Neural cell (in vitro differentiated cells): ENCODE data around the gene CDK3. TPM values are rescaled to one million over a fixed set of nuclear protein-coding genes. Genes with fewer than 3 reads are reported as not detected.

Experiments
- H2AFZ ChIP-seq: fragments of 200-600, 300-800 bp; sonication (generic), shearing (Covaris generic); 2 replicates; pipeline ENCODE4 v1.6.0; 2014; ENCODE audit warnings: low read depth, mild to moderate bottlenecking, antibody characterized with exemption, low read length, moderate library complexity
- H3F3A ChIP-seq: fragments of 200-600 bp; shearing (Covaris generic); 2 replicates; pipeline ENCODE4 v1.6.1; 2016; ENCODE audit warnings: mild to moderate bottlenecking, moderate library complexity, mixed read lengths, antibody characterized with exemption, low read length; ENCODE audit not compliant: insufficient read depth, poor library complexity, severe bottlenecking
- H3K27ac ChIP-seq: fragments of 200-600, 300-800 bp; sonication (generic), shearing (Covaris generic); 2 replicates; pipeline ENCODE4 v1.5.1; 2014; ENCODE audit warnings: mild to moderate bottlenecking, low read length, moderate library complexity
- H3K27me3 ChIP-seq: fragments of 300-800, 200-600 bp; sonication (generic), shearing (Covaris generic); 2 replicates; pipeline ENCODE4 v1.6.0; 2014; ENCODE audit warnings: mild to moderate bottlenecking, low read depth, low read length, moderate library complexity; ENCODE audit not compliant: insufficient read depth
- H3K36me3 ChIP-seq: fragments of 300-800, 200-600 bp; sonication (generic), shearing (Covaris generic); 2 replicates; pipeline ENCODE4 v1.5.1; 2014; ENCODE audit warnings: mild to moderate bottlenecking, antibody characterized with exemption, low read length, moderate library complexity; ENCODE audit not compliant: insufficient read depth
- H3K4me2 ChIP-seq: fragments of 300-800, 200-600 bp; sonication (generic), shearing (Covaris generic); 2 replicates; pipeline ENCODE4 v1.6.0; 2014; ENCODE audit warnings: mild to moderate bottlenecking, low read length
- H3K4me3 ChIP-seq: fragments of 300-800, 200-600 bp; sonication (generic), shearing (Covaris generic); 2 replicates; pipeline ENCODE4 v1.5.1; 2014; ENCODE audit warnings: mild to moderate bottlenecking, low read length, moderate library complexity
- H3K79me2 ChIP-seq: fragments of 200-600 bp; shearing (Covaris generic); replicated peaks from 2 replicates; pipeline ENCODE4 v1.6.0; 2014; ENCODE audit warnings: mild to moderate bottlenecking, low read length, moderate library complexity; ENCODE audit not compliant: insufficient read depth
- H3K9ac ChIP-seq: fragments of 300-800, 200-600 bp; sonication (generic), shearing (Covaris generic); 2 replicates; pipeline ENCODE4 v1.6.1; 2016; ENCODE audit warnings: mild to moderate bottlenecking, low read length, mixed read lengths
- H3K9me2 ChIP-seq: fragments of 200-600 bp; shearing (Covaris generic); 2 replicates; pipeline ENCODE4 v1.6.1; 2016; ENCODE audit warnings: mild to moderate bottlenecking, low read length, mixed read lengths; ENCODE audit not compliant: insufficient read depth
- H3K9me3 ChIP-seq: fragments of 200-600, 300-800 bp; sonication (generic), shearing (Covaris generic); 2 replicates; pipeline ENCODE4 v1.6.1; 2016; ENCODE audit warnings: mild to moderate bottlenecking, mixed run types, low read length, moderate library complexity, mixed read lengths
- H4K20me1 ChIP-seq: fragments of 200-600 bp; shearing (Covaris generic); 2 replicates; pipeline ENCODE4 v1.6.1; 2016; ENCODE audit warnings: mild to moderate bottlenecking, mixed run types; ENCODE audit not compliant: insufficient read depth
- CTCF ChIP-seq: fragments of 450-650 bp; IDR thresholded peaks from 2 replicates; pipeline ENCODE4 v1.5.1; 2014; ENCODE audit warnings: antibody characterized with exemption, mild to moderate bottlenecking, moderate library complexity; ENCODE audit not compliant: poor library complexity, severe bottlenecking
- EP300 ChIP-seq: fragments of 450-650 bp; conservative IDR thresholded peaks from 2 replicates; pipeline ENCODE4 v1.6.1; 2014; ENCODE audit warnings: antibody characterized with exemption, mild to moderate bottlenecking, moderate library complexity; ENCODE audit not compliant: poor library complexity, severe bottlenecking
- EZH2 ChIP-seq: fragments of 200-600, 300-800 bp; shearing (Covaris generic), sonication (generic); IDR thresholded peaks from 2 replicates; pipeline ENCODE4 v1.6.1; 2014; ENCODE audit warnings: antibody characterized with exemption, low read length, borderline replicate concordance, mild to moderate bottlenecking; ENCODE audit not compliant: insufficient read depth, poor library complexity, severe bottlenecking
- MXI1 ChIP-seq: fragments of 450-650 bp; conservative IDR thresholded peaks from 2 replicates; pipeline ENCODE4 v1.6.1; 2014; ENCODE audit warnings: antibody characterized with exemption, mild to moderate bottlenecking; ENCODE audit not compliant: poor library complexity, severe bottlenecking
- POLR2AphosphoS5 ChIP-seq: IDR thresholded peaks from 2 replicates; pipeline ENCODE4 v1.6.1; 2012
- RAD21 ChIP-seq: fragments of 450-650 bp; conservative IDR thresholded peaks from 2 replicates; pipeline ENCODE4 v1.6.1; 2014; ENCODE audit warnings: antibody characterized with exemption, mild to moderate bottlenecking, moderate library complexity
- REST ChIP-seq: IDR thresholded peaks from 2 replicates; pipeline ENCODE4 v1.6.1; 2012; ENCODE audit warnings: borderline replicate concordance
- SMC3 ChIP-seq: fragments of 450-650 bp; conservative IDR thresholded peaks from 2 replicates; pipeline ENCODE4 v1.6.1; 2014; ENCODE audit warnings: antibody characterized with exemption, mild to moderate bottlenecking, moderate library complexity; ENCODE audit not compliant: poor library complexity
- TAF1 ChIP-seq: IDR thresholded peaks from 2 replicates; pipeline ENCODE4 v1.6.1; 2012; ENCODE audit warnings: low read depth
- polyA plus RNA-seq: library from polyadenylated mRNA; depleted of rRNA; stranded (reverse); fragments of >200 nt; gene quantifications from 2 replicates; pipeline ENCODE4 v1.2.3, GENCODE V29; 2014

CDK3 gene
- polyA plus RNA-seq, 1 donor from 2014 or later: 29.2 TPM

GRCh38 chr17:76017481-76018339 is 17.1 kb downstream of the CDK3 start:
- Histone ChIP-seq H3K79me2 (no peaks in the 10 kb centered on the region), H3K27ac (no peak overlapping the region), H3K9me2 (no peaks in the 10 kb centered on the region), H3K4me3 (no peak overlapping the region), H3K36me3 (no peaks in the 10 kb centered on the region), H3F3A (no peaks in the 10 kb centered on the region), H3K27me3 (no peaks in the 10 kb centered on the region), H3K9me3 (no peaks in the 10 kb centered on the region), H2AFZ (no peak overlapping the region), H4K20me1 (no peaks in the 10 kb centered on the region), H3K4me2 (no peak overlapping the region), H3K9ac (no peak overlapping the region)
- TF ChIP-seq POLR2AphosphoS5: no peak
- no peak for TF ChIP-seq SMC3
- TF ChIP-seq REST: no peak
- TF ChIP-seq TAF1: no peak
- no peak for TF ChIP-seq MXI1
- no peak for TF ChIP-seq RAD21
- no peak for TF ChIP-seq EZH2
- no peak for TF ChIP-seq EP300
- TF ChIP-seq CTCF: no peak

GRCh38 chr17:76018340-76018680 is 17.7 kb downstream of the CDK3 start:
- H3K4me2 ChIP-seq: no peak overlapping the region
- H2AFZ ChIP-seq: no peak overlapping the region
- H3K9ac ChIP-seq: no peak overlapping the region
- H3K9me2 ChIP-seq: no peaks in the 10 kb centered on the region
- H3K79me2 ChIP-seq: no peaks in the 10 kb centered on the region
- H3K27me3 ChIP-seq: no peaks in the 10 kb centered on the region
- no peaks in the 10 kb centered on the region for H3K9me3 ChIP-seq
- no peaks in the 10 kb centered on the region for H3K36me3 ChIP-seq
- no peaks in the 10 kb centered on the region for H4K20me1 ChIP-seq
- no peaks in the 10 kb centered on the region for H3F3A ChIP-seq
- TF ChIP-seq SMC3: no peak
- no peak for TF ChIP-seq EZH2
- TF ChIP-seq EP300: no peak
- no peak for TF ChIP-seq MXI1
- no peak for TF ChIP-seq RAD21
- no peak for TF ChIP-seq CTCF
- no peak for TF ChIP-seq TAF1
- no peak for TF ChIP-seq REST
- TF ChIP-seq POLR2AphosphoS5: no peak
- no peak overlapping the region for H3K4me3 ChIP-seq
- H3K27ac ChIP-seq: no peak overlapping the region
